Activated T-cell treated with anti-CD3 and anti-CD28 coated beads, Interleukin-2, amount 50 U/mL, for 48 hours (primary cell): ENCODE results near the gene TMEM184B.
A peak's percentile ranks its signal among the peaks of the same experiment; 100 is the strongest.

ENCODE experiments used
- DNase-seq, 2 experiments: peaks; one replicate each; pipeline ENCODE4 v3.0.0-alpha.2; 2020

Gene TMEM184B

GRCh38 chr22:38221407-38221806 lies 51.4 kb downstream of the TMEM184B start:
- DNase-seq: no peak

GRCh38 chr22:38220653-38221386 lies 52.0 kb downstream of the TMEM184B start:
- DNase-seq: no peak

DNA sequence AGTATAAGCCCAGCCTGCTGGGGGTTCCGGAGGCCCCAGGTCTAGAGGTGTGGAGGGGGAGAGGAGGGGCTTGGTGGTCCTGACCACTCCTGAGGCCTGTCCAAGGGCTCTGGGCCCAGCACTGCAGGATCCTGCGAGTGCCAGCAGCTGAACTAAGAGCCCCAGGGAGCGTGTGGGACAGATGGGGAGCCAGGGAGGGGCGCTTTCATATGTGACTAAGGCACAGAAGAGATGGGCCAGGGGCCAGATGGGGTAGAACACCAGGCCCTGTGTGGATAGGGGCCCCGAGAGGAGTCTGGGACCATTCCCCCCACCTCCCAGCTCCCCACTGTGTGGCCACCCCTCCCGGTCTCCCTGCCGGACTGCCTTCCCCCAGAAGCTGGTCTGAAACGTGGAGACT lies 52.6 kb downstream of the TMEM184B start:
- DNase-seq: no peak

GRCh38 chr22:38219632-38220031 lies 53.2 kb downstream of the TMEM184B start:
- no peak for DNase-seq

- DNase-seq: peak; percentile 65 to 74
Observed at GRCh38 chr22:38218661-38219622, 53.9 kb downstream of the TMEM184B start.

- DNase-seq: no peak
Observed at GRCh38 chr22:38215156-38216038, 57.4 kb downstream of the TMEM184B start.

DNA sequence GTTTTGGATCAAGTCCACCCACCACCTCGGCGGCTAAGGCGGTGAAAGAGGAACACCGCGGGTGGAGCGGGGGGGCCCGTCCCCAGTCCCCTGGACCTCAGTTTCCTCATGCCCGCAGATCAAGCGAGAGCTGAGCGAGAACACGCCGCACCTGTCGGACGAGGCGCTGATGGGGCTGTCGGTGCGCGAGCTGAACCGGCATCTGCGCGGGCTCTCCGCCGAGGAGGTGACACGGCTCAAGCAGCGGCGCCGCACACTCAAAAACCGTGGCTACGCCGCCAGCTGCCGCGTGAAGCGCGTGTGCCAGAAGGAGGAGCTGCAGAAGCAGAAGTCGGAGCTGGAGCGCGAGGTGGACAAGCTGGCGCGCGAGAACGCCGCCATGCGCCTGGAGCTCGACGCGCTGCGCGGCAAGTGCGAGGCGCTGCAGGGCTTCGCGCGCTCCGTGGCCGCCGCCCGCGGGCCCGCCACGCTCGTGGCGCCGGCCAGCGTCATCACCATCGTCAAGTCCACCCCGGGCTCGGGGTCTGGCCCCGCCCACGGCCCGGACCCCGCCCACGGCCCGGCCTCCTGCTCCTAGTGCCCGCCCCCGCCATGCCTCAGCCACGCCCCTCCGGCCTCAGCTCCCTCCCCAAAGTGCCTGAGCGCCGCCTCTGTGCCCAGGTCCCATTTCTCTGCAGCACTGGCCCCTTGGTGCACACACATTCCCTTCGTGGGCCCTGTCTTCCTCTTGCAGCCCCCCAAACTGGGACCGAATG lies 58.3 kb downstream of the TMEM184B start:
- peak; percentile 71 to 81 for DNase-seq

- no peak for DNase-seq
Observed at GRCh38 chr22:38213990-38214301, 58.9 kb downstream of the TMEM184B start.

DNA sequence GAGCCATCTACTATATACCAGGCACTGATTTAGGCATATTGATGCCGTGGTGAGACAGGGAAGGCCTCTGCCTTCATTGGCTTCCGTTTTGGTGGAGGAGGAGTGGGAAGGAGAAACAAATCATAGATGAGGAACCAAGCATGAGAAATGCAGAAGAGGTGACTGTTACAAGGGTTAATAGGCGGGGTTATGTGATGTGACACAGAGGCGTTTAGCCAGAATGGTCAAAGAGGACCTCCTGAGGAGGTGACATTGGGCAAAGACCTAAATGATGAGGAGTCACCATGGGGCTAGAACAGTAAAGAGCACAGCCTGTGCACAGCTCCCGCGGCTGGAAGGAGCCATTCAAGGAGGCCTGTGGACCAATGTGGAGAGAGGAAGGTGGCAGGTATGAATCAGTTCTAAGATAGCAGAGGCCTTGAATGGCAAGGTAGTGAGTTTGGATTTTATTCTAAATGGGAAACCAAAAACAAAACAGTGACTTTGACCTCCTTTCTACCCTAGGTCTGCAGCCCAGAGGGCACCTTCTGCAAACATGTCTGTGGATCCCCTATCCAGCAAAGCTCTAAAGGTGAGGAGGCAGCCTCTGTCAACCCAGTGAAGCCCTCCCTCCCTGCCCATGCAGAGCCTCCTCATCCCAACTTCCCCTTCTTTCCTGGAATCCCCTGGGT lies 59.4 kb downstream of the TMEM184B start:
- DNase-seq: no peak

- no peak for DNase-seq
Observed at GRCh38 chr22:38212442-38212841, 60.4 kb downstream of the TMEM184B start.

- no peak for DNase-seq
Observed at GRCh38 chr22:38211556-38211955, 61.3 kb downstream of the TMEM184B start.

DNA sequence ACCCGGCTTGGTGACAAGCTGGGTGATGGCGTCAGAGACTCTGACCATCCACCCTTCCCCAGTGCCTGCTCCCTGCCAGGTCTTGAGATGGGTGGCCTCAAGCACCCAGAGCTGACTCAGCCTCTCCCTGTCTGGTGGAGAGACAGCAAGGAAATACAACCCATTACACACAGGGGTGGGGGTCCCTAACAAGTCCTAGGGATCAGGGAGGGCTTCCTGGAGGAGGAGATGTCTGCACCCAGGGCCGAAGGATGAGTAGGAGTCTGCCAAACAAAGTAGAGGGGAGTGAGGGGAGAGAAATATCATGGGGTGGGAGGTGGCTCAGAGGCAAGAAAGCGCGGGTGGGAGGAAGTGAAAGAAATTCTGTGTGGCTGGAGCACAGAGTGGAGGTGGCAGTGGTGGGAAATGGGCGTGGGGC lies 64.2 kb downstream of the TMEM184B start:
- DNase-seq: no peak

DNA sequence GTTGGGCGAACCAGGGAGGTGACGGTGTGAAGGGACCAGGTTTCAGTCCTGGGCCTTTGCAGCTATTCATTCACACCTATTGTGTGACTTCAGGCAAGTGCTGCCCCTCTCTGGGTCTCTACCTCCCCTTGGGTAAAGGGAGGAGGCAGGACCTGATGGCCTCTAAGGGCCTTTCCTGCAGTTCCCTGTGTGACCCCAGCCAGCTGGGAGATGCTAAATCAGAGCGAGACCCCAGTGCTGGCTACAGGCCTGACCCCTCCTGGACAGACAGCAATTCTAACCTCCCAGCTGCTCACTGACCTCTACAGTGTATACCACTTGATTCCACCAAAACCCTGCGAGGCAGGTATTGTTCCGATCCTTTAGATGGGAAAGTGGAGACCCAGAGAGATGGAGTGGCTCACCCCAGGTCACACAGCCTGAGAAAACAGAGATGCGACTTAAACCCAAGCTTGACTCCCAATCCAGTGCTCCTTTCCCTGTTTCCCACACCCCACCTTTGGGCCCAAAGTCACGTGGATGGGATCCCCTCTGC lies 64.8 kb downstream of the TMEM184B start:
- DNase-seq: no peak

DNA sequence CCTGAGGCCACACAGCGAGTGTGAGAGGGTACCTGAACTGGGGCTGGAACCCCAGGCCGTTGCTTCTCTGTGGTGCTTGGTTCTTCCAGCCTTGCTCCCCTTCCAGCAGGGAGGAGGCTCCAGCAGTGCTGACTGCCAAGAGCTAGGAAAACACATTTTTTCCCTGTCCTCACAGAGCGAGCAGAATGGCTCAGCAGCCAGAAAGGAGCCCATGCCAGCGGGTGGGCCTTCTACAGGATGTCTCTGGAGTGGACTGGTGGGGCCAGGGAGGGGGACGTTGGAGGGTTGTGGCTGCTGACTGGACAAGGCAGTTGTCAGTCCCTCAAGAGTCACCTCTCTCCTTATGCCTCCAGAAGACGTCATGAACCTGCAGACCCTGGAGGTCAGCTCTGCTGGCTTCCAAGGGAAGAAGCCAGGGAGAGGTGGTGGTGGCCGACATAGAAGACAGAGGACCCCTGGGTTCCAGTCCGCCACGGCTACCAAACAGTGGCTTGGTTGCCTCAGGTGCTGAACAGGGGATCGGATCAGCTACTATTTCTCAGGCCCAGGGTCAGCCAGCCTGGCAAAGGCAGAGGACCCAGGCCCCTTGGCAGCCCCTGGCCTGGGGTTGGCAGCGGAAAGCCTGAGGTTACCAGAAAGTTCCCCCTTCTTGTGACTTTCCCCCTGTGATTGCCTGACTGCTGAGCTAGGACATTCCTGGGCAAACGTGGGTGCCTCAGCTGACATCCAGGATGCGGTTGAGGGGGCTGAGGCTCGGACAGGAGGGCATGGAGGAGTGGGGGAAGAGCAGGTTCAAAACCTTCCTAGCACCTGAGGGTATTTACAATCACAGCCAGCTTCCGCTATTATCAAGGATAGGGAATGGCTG lies 67.3 kb downstream of the TMEM184B start:
- DNase-seq: no peak

DNA sequence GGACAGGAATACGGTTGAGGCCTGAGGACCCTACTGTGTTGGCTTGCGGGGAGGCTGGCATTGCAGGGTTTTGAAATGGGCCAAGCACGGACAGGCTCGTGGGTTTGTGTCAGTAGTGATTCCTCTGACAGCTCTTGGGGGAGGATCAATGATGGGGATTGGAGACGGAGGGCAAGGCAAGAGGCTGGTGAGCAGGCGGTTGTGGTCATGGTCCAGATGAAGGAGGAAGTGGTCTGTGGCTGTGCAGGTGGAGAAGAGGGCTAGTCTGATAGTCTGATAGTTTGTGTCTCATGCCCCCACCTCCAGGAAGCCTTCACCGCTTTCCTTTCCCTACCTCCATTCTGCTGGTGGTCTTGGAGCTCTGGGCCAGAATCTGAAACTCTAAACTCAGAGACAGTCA lies 68.0 kb downstream of the TMEM184B start:
- DNase-seq: no peak

DNA sequence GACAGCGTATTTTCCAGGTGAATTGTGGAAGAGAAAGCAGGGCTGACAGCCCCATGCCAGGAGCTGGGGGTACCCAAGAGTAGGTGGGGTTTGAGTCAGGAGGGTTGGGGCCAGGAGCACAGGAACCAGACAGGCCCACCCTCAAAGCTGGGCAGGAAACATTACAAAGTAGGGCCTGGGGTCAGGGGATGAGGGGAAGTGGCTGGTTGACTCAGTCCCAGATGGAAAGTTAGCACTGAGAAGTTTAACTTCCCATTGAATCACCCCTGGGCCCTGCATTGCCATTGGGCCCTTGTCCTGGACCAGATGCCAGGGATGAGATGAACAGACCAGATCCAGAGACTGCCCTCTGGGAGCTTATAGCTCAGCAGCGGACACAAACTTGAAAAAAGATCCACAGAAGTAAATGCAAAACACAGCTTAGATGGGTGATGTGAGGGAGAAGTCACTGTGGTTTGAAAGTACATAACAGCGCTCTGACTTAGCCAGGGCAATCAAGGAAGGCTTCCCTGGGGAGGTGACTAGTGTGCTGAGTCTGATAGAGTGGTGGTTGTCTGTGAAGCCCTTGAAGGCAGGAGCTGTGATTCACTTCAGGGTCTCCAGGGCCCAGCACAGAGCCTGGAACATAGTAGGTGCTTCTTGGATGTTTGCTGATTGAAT lies 68.8 kb downstream of the TMEM184B start:
- peak in 1 of 2 experiments; percentile 27 for DNase-seq

- peak; percentile 60 to 65 for DNase-seq
Observed at GRCh38 chr22:38203090-38203810, 69.6 kb downstream of the TMEM184B start.

DNA sequence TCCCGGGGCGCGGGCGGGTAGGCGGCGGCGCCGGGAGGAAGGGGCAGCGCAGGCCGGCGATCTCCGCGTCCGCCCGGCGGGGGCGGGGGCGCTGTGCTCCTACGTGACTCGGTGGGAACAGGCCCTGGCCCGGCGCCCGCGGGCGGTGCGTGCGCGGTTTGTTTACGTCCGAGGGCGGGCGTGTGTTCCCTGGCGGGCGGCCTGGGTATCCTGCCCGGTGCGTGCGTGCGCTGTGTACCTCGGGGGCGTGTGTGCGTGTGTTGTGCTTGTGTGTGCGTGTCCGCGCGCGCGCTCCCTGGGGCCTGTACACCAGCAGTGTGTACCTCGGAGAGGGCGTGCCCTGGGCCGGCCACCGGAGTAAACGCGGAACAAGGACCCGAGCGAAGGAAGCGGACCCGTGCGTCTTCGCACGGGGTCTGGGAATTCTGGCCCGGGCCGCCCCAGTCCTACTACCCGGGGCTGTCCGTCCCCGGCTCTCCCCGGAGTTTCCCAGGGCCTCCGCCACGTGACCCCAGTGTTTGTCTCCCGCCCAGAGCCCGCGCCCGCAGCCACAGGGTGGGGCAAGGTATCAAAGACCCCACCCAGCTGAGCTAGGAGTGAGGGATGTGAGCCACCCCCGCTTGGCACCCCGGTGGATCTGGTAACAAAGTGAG lies 70.2 kb downstream of the TMEM184B start:
- peak; percentile 68 to 77 for DNase-seq
